ENCODE results near the gene TSC22D1. TPM values are rescaled to one million over a fixed set of nuclear protein-coding genes. Genes with fewer than 3 reads are reported as not detected.

Gene TSC22D1
- total and polyA plus RNA-seq, 2 experiments from 2014 or later: 173 to 195 TPM

GRCh38 chr13:44421853-44422525 is 154.1 kb downstream of the TSC22D1 start:
- Histone ChIP-seq H3K36me3 (replicated peaks; ENCODE audit: insufficient read depth, low read depth) (no peaks in the 10 kb centered on the region), H3K9me2 (replicated peaks; ENCODE audit: insufficient read depth) (no peaks in the 10 kb centered on the region), H2AFZ (no peak overlapping the region), H3K27me3 (no peaks in the 10 kb centered on the region), H3K79me2 (no peaks in the 10 kb centered on the region), H3K9me3 (ENCODE audit: low read depth) (no peaks in the 10 kb centered on the region), H3K4me1 (ENCODE audit: insufficient read depth) (no peaks in the 10 kb centered on the region), H3K4me3 (no peak overlapping the region), H3K4me2 (no peak overlapping the region), H4K20me1 (ENCODE audit: insufficient read depth, poor library complexity, severe bottlenecking) (no peaks in the 10 kb centered on the region), H3K27ac (no peak overlapping the region)
- DNase-seq (ENCODE audit: low spot score): no peak
- TF ChIP-seq, protein P1, sequence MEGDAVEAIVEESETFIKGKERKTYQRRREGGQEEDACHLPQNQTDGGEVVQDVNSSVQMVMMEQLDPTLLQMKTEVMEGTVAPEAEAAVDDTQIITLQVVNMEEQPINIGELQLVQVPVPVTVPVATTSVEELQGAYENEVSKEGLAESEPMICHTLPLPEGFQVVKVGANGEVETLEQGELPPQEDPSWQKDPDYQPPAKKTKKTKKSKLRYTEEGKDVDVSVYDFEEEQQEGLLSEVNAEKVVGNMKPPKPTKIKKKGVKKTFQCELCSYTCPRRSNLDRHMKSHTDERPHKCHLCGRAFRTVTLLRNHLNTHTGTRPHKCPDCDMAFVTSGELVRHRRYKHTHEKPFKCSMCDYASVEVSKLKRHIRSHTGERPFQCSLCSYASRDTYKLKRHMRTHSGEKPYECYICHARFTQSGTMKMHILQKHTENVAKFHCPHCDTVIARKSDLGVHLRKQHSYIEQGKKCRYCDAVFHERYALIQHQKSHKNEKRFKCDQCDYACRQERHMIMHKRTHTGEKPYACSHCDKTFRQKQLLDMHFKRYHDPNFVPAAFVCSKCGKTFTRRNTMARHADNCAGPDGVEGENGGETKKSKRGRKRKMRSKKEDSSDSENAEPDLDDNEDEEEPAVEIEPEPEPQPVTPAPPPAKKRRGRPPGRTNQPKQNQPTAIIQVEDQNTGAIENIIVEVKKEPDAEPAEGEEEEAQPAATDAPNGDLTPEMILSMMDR (IDR thresholded peaks at IDR 0.05; ENCODE audit: poor library complexity): no peak
- TF ChIP-seq EZH2phosphoT487 (IDR thresholded peaks at IDR 0.05; ENCODE audit: low read depth, severe bottlenecking, unreplicated experiment) (no peak), EZH2 (IDR thresholded peaks at IDR 0.05; ENCODE audit: borderline replicate concordance) (no peak)
- 82% methylated on average over 2 of the region's 2 CpGs for WGBS (ENCODE audit: low lambda C conversion rate, missing lambda C conversion rate)

- Histone ChIP-seq H3K4me1 (ENCODE audit: insufficient read depth) (no peaks in the 10 kb centered on the region), H3K4me2 (no peak overlapping the region), H3K79me2 (no peaks in the 10 kb centered on the region), H3K27ac (no peak overlapping the region), H3K36me3 (replicated peaks; ENCODE audit: insufficient read depth, low read depth) (no peaks in the 10 kb centered on the region), H3K9me2 (replicated peaks; ENCODE audit: insufficient read depth) (no peaks in the 10 kb centered on the region), H3K4me3 (no peak overlapping the region), H3K27me3 (no peaks in the 10 kb centered on the region), H4K20me1 (ENCODE audit: insufficient read depth, poor library complexity, severe bottlenecking) (no peaks in the 10 kb centered on the region), H3K9me3 (ENCODE audit: low read depth) (no peaks in the 10 kb centered on the region), H2AFZ (no peak overlapping the region)
- no peak for TF ChIP-seq EZH2phosphoT487 (IDR thresholded peaks at IDR 0.05; ENCODE audit: low read depth, severe bottlenecking, unreplicated experiment)
- no peak for TF ChIP-seq EZH2 (IDR thresholded peaks at IDR 0.05; ENCODE audit: borderline replicate concordance)
- DNase-seq (ENCODE audit: low spot score): no peak
- WGBS (ENCODE audit: low lambda C conversion rate, missing lambda C conversion rate): 79% methylated on average over 15 of the region's 15 CpGs
Measured at GRCh38 chr13:44420376-44421220, 155.5 kb downstream of the TSC22D1 start.

- no peaks in the 10 kb centered on the region for H3K27me3 ChIP-seq
- no peaks in the 10 kb centered on the region for H3K9me2 ChIP-seq (replicated peaks; ENCODE audit: insufficient read depth)
- H3K27ac ChIP-seq: no peak overlapping the region
- H3K79me2 ChIP-seq: no peaks in the 10 kb centered on the region
- H3K4me3 ChIP-seq: no peak overlapping the region
- H2AFZ ChIP-seq: no peak overlapping the region
- DNase-seq (ENCODE audit: low spot score): no peak
- WGBS (ENCODE audit: low lambda C conversion rate, missing lambda C conversion rate): 80% methylated on average over 7 of the region's 7 CpGs
- no peaks in the 10 kb centered on the region for H3K36me3 ChIP-seq (replicated peaks; ENCODE audit: insufficient read depth, low read depth)
- no peaks in the 10 kb centered on the region for H4K20me1 ChIP-seq (ENCODE audit: insufficient read depth, poor library complexity, severe bottlenecking)
- no peaks in the 10 kb centered on the region for H3K4me1 ChIP-seq (ENCODE audit: insufficient read depth)
- H3K4me2 ChIP-seq: no peak overlapping the region
- no peaks in the 10 kb centered on the region for H3K9me3 ChIP-seq (ENCODE audit: low read depth)
- TF ChIP-seq EZH2 (IDR thresholded peaks at IDR 0.05; ENCODE audit: borderline replicate concordance) (no peak), EZH2phosphoT487 (IDR thresholded peaks at IDR 0.05; ENCODE audit: low read depth, severe bottlenecking, unreplicated experiment) (no peak)
- TF ChIP-seq, protein P1 (IDR thresholded peaks at IDR 0.05; ENCODE audit: poor library complexity): no peak
Measured at GRCh38 chr13:44417876-44418275, 158.3 kb downstream of the TSC22D1 start.

DNA sequence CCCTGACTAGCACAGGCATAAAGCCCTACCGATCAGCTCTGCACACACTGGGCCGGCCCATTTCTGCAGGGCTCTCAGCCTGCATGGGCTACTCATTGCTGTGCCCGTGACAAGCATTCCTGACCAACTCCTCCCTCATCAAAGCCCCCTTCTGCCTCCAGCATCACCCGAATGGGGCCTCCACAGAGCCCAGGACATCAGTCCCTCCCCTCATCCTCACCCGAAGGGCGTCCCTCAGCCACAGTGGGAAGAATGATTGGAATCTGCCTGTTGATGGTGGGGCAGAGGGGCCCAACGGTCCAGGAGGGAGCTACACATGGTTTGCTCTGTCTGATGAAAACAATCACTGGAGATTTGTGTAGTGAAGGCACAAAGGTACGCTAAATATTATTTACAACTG is 158.7 kb downstream of the TSC22D1 start:
- no peaks in the 10 kb centered on the region for H3K36me3 ChIP-seq (replicated peaks; ENCODE audit: insufficient read depth, low read depth)
- no peak for DNase-seq (ENCODE audit: low spot score)
- H3K79me2 ChIP-seq: no peaks in the 10 kb centered on the region
- no peaks in the 10 kb centered on the region for H4K20me1 ChIP-seq (ENCODE audit: insufficient read depth, poor library complexity, severe bottlenecking)
- no peaks in the 10 kb centered on the region for H3K27me3 ChIP-seq
- H3K9me3 ChIP-seq (ENCODE audit: low read depth): no peaks in the 10 kb centered on the region
- no peak overlapping the region for H2AFZ ChIP-seq
- 67% methylated on average over 8 of the region's 8 CpGs for WGBS (ENCODE audit: low lambda C conversion rate, missing lambda C conversion rate)
- no peaks in the 10 kb centered on the region for H3K4me1 ChIP-seq (ENCODE audit: insufficient read depth)
- no peak overlapping the region for H3K4me3 ChIP-seq
- TF ChIP-seq EZH2 (IDR thresholded peaks at IDR 0.05; ENCODE audit: borderline replicate concordance): no peak
- H3K9me2 ChIP-seq (replicated peaks; ENCODE audit: insufficient read depth): no peaks in the 10 kb centered on the region
- no peak overlapping the region for H3K27ac ChIP-seq
- H3K4me2 ChIP-seq: no peak overlapping the region

Measured in hepatocyte (in vitro differentiated cells).